ENCODE measurements around the gene NRG3.

GRCh38 chr10:82551506-82551905 lies 676.5 kb downstream of the NRG3 start:
- TF ChIP-seq CTCF (conservative IDR thresholded peaks at IDR 0.05 in 1 of 2, IDR thresholded peaks at IDR 0.05 in 1 of 2; ENCODE audit: low read depth in 1 of 2, low read length in 2 of 2) (no peak), EZH2 (IDR thresholded peaks at IDR 0.05; ENCODE audit: low read length, missing control alignments) (no peak)

Data from fibroblast of lung (primary cell).